Panc1 (cell line): ENCODE results near the gene CEACAM16. TPM values are rescaled to one million over a fixed set of nuclear protein-coding genes. Genes with fewer than 3 reads are reported as not detected.

Source experiments
- ATAC-seq: fragments of 200-7000 bp; cut with Tn5 transposase; 2 replicates; pipeline ENCODE4 v1.9.1; 2020; ENCODE audit warnings: mild to moderate bottlenecking, moderate library complexity
- BruUV-seq: library from RNA; stranded (reverse); fragments of 400-500 nt; replicated peaks from 2 replicates; lab custom pipeline; 2021; lab: Mats Ljungman, UMichigan
- CTCF ChIA-PET: fragments of 300-600 bp; sonication (Branson Sonifier 250); formaldehyde crosslinking; loops from one replicate; lab custom pipeline; 2022; ENCODE audit warnings: antibody characterized with exemption; lab: Charles Lee
- POLR2A ChIA-PET: fragments of 300-600 bp; sonication (Branson Sonifier 250); formaldehyde crosslinking; loops from one replicate; lab custom pipeline; 2022; ENCODE audit warnings: antibody characterized with exemption; lab: Charles Lee
- DNase-seq: peaks from one replicate; pipeline ENCODE4 v3.0.0-alpha.2; 2010; ENCODE audit warnings: low read depth, low spot score
- H3K27ac ChIP-seq: 2 replicates; pipeline ENCODE4 v1.5.1; 2011; ENCODE audit warnings: mild to moderate bottlenecking, low read length, inconsistent platforms
- H3K27me3 ChIP-seq: fragments of 200-500 bp; sonication (Bioruptor generic); 2 replicates; pipeline ENCODE4 v1.6.0; 2014; ENCODE audit warnings: low read length, inconsistent platforms; ENCODE audit not compliant: control insufficient read depth, insufficient read depth
- H3K36me3 ChIP-seq: fragments of 200-500 bp; sonication (Bioruptor generic); 2 replicates; pipeline ENCODE4 v1.5.1; 2014; ENCODE audit warnings: inconsistent platforms, mild to moderate bottlenecking, low read length, moderate library complexity; ENCODE audit not compliant: control insufficient read depth, insufficient read depth
- H3K4me1 ChIP-seq: 2 replicates; pipeline ENCODE4 v1.5.1; 2011; ENCODE audit warnings: inconsistent platforms, mild to moderate bottlenecking, low read length, moderate library complexity; ENCODE audit not compliant: control insufficient read depth, insufficient read depth
- H3K4me3 ChIP-seq, 2 experiments: 2 replicates each; pipeline ENCODE4 v1.5.1; 2011 to 2012; ENCODE audit warnings: low read depth in 2 of 2, low read length in 2 of 2, mild to moderate bottlenecking in 2 of 2, inconsistent platforms in 1 of 2, moderate library complexity in 1 of 2
- H3K9me3 ChIP-seq: fragments of 200-500 bp; sonication (Bioruptor generic); 2 replicates; pipeline ENCODE4 v1.5.1; 2014; ENCODE audit warnings: low read depth, mild to moderate bottlenecking, inconsistent platforms, low read length, moderate library complexity; ENCODE audit not compliant: control insufficient read depth, insufficient read depth
- POLR2AphosphoS5 ChIP-seq: IDR thresholded peaks from 2 replicates; pipeline ENCODE4 v1.6.1; 2012; ENCODE audit warnings: mild to moderate bottlenecking, low read depth, low read length, moderate library complexity
- SIN3A ChIP-seq: IDR thresholded peaks from 2 replicates; pipeline ENCODE4 v1.6.1; 2012; ENCODE audit warnings: low read depth, mild to moderate bottlenecking, low read length, moderate library complexity, borderline replicate concordance; ENCODE audit not compliant: insufficient read depth
- TCF7L2 ChIP-seq: IDR thresholded peaks from 2 replicates; pipeline ENCODE4 v1.6.1; 2011; ENCODE audit warnings: mild to moderate bottlenecking, low read depth, low read length, inconsistent platforms
- in situ Hi-C: cut with HindIII; loops from 2 replicates; pipeline ENCODE4 v1.10.0; 2016; ENCODE audit warnings: low sequenced_read_pairs, low pct_unique_long_range_greater_than_20kb
- intact Hi-C: fragments of 100-400 bp; cut with micrococcal nuclease; formaldehyde crosslinking; loops from one replicate; pipeline ENCODE4 v1.10.0; 2022; ENCODE audit not compliant: unreplicated experiment
- total RNA-seq: library from RNA; stranded (reverse); gene quantifications from one replicate; pipeline ENCODE4 v1.2.1, GENCODE V29; 2021; ENCODE audit not compliant: unreplicated experiment
- TF ChIP-seq, protein P1 (sequence below): fragments of 450-650 bp; IDR thresholded peaks from 2 replicates; pipeline ENCODE4 v1.5.1; 2017; ENCODE audit warnings: mild to moderate bottlenecking
- TF ChIP-seq, protein P2 (sequence below), 2 experiments: IDR thresholded peaks; 2 replicates each; pipeline ENCODE4 v1.6.1; 2011 to 2012; ENCODE audit warnings: low read depth in 2 of 2, control low read depth in 1 of 2, low read length in 1 of 2, mild to moderate bottlenecking in 1 of 2, moderate library complexity in 1 of 2; ENCODE audit not compliant: insufficient read depth in 1 of 2

Gene CEACAM16
- total RNA-seq, 1 experiment from 2014 or later = not detected

- no peaks in the 10 kb centered on the region for H3K9me3 ChIP-seq
- BruUV-seq = no TSS peak
- H3K4me1 ChIP-seq = peaks cover 59% of the 10 kb centered on the region
- intact Hi-C loops (no loop called here), in situ Hi-C loops (no loop called here)
- TF ChIP-seq, protein P1, sequence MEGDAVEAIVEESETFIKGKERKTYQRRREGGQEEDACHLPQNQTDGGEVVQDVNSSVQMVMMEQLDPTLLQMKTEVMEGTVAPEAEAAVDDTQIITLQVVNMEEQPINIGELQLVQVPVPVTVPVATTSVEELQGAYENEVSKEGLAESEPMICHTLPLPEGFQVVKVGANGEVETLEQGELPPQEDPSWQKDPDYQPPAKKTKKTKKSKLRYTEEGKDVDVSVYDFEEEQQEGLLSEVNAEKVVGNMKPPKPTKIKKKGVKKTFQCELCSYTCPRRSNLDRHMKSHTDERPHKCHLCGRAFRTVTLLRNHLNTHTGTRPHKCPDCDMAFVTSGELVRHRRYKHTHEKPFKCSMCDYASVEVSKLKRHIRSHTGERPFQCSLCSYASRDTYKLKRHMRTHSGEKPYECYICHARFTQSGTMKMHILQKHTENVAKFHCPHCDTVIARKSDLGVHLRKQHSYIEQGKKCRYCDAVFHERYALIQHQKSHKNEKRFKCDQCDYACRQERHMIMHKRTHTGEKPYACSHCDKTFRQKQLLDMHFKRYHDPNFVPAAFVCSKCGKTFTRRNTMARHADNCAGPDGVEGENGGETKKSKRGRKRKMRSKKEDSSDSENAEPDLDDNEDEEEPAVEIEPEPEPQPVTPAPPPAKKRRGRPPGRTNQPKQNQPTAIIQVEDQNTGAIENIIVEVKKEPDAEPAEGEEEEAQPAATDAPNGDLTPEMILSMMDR = no peak
- no peak for TF ChIP-seq SIN3A
- no peak for TF ChIP-seq TCF7L2
- no peak for TF ChIP-seq POLR2AphosphoS5
- TF ChIP-seq, protein P2, sequence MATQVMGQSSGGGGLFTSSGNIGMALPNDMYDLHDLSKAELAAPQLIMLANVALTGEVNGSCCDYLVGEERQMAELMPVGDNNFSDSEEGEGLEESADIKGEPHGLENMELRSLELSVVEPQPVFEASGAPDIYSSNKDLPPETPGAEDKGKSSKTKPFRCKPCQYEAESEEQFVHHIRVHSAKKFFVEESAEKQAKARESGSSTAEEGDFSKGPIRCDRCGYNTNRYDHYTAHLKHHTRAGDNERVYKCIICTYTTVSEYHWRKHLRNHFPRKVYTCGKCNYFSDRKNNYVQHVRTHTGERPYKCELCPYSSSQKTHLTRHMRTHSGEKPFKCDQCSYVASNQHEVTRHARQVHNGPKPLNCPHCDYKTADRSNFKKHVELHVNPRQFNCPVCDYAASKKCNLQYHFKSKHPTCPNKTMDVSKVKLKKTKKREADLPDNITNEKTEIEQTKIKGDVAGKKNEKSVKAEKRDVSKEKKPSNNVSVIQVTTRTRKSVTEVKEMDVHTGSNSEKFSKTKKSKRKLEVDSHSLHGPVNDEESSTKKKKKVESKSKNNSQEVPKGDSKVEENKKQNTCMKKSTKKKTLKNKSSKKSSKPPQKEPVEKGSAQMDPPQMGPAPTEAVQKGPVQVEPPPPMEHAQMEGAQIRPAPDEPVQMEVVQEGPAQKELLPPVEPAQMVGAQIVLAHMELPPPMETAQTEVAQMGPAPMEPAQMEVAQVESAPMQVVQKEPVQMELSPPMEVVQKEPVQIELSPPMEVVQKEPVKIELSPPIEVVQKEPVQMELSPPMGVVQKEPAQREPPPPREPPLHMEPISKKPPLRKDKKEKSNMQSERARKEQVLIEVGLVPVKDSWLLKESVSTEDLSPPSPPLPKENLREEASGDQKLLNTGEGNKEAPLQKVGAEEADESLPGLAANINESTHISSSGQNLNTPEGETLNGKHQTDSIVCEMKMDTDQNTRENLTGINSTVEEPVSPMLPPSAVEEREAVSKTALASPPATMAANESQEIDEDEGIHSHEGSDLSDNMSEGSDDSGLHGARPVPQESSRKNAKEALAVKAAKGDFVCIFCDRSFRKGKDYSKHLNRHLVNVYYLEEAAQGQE (IDR thresholded peaks at IDR 0.05; ENCODE audit: insufficient read depth in 1 of 2, low read depth in 2 of 2, low read length in 1 of 2) = no peak
- ChIA-PET POLR2A (interaction anchor here (1.1 kb wide), 1 partner anchor 12 kb away, joined by 5 read pairs; no protein-coding TSS in a partner anchor), CTCF (no interaction called here)
- peak overlapping the region; percentile 92 for H3K27ac ChIP-seq
- no peak overlapping the region for H3K4me3 ChIP-seq
- no peaks in the 10 kb centered on the region for H3K36me3 ChIP-seq
- no peak for DNase-seq
- peak; percentile 26 for ATAC-seq
- no peaks in the 10 kb centered on the region for H3K27me3 ChIP-seq
Observed at GRCh38 chr19:44741258-44741731, 42.3 kb downstream of the CEACAM16 start.

- Histone ChIP-seq H3K27ac (peak overlapping the region; percentile 90), H3K27me3 (no peaks in the 10 kb centered on the region), H3K4me3 (no peak overlapping the region), H3K36me3 (no peaks in the 10 kb centered on the region), H3K9me3 (no peaks in the 10 kb centered on the region), H3K4me1 (peaks cover 64% of the 10 kb centered on the region)
- intact Hi-C loops (no loop called here), in situ Hi-C loops (no loop called here)
- peak; percentile 89 for DNase-seq
- ChIA-PET CTCF (interaction anchor here (0.6 kb wide), 1 partner anchor 16 kb away, joined by 14 read pairs; no protein-coding TSS in a partner anchor), POLR2A (interaction anchor here (0.5 to 1.1 kb wide), 2 partner anchors 11 to 57 kb away, joined by 5 to 13 read pairs; no protein-coding TSS in a partner anchor)
- TF ChIP-seq POLR2AphosphoS5 (peak; percentile 90), SIN3A (0 out of 2 replicates have a peak, but pooled peaks have one; percentile 38), TCF7L2 (0 out of 2 replicates have a peak, but pooled peaks have one; percentile 54)
- TF ChIP-seq, protein P1 = no peak
- TF ChIP-seq, protein P2 (IDR thresholded peaks at IDR 0.05; ENCODE audit: insufficient read depth in 1 of 2, low read depth in 2 of 2, low read length in 1 of 2) = no peak
- ATAC-seq = peak; percentile 90
- no TSS peak for BruUV-seq
Observed at GRCh38 chr19:44741841-44742329, 42.9 kb downstream of the CEACAM16 start.
